Prostate gland (tissue), 2 donors: ENCODE results near the gene HKDC1.

ENCODE experiments used
- CTCF ChIP-seq, 4 experiments: fragments of 200-600 bp in 2 of 4; fragments of 450-650 bp in 2 of 4; sonication (generic) in 2 of 4; IDR thresholded peaks; 1 replicate in 3 of 4; 2 replicates in 1 of 4; pipeline ENCODE4 v1.5.1; 2016 to 2019; ENCODE audit warnings: antibody characterized with exemption in 4 of 4, mild to moderate bottlenecking in 2 of 4, moderate library complexity in 2 of 4
- POLR2A ChIP-seq: fragments of 450-650 bp; IDR thresholded peaks from one replicate; pipeline ENCODE4 v1.6.1; 2016; ENCODE audit warnings: antibody characterized with exemption, mild to moderate bottlenecking
- POLR2AphosphoS5 ChIP-seq: sonication (generic); formaldehyde crosslinking; IDR thresholded peaks from one replicate; pipeline ENCODE4 v1.6.1; 2017; ENCODE audit warnings: antibody characterized with exemption

- TF ChIP-seq CTCF (IDR thresholded peaks at IDR 0.05) (no peak), POLR2A (no peak), POLR2AphosphoS5 (no peak)
Observed at GRCh38 chr10:69285699-69286098, 65.6 kb downstream of the HKDC1 start.
